Loucy (cell line): ENCODE measurements around the gene TMEM38B.

Source experiments
- H2AFZ ChIP-seq: fragments of 200-600 bp; sonication (generic); 2 replicates; pipeline ENCODE4 v1.6.0; 2016; ENCODE audit warnings: antibody characterized with exemption, mild to moderate bottlenecking, low read length, moderate library complexity
- H3F3A ChIP-seq: fragments of 200-600 bp; 2 replicates; pipeline ENCODE4 v1.6.0; 2016; ENCODE audit warnings: antibody characterized with exemption, low read depth, mild to moderate bottlenecking
- H3K27me3 ChIP-seq: fragments of 200-600 bp; sonication (generic); 2 replicates; pipeline ENCODE4 v1.6.1; 2014; ENCODE audit warnings: low read length, mild to moderate bottlenecking; ENCODE audit not compliant: insufficient read depth, poor library complexity, severe bottlenecking
- H3K36me3 ChIP-seq: fragments of 200-600 bp; sonication (generic); 2 replicates; pipeline ENCODE4 v1.6.1; 2016; ENCODE audit warnings: low read length; ENCODE audit not compliant: insufficient read depth
- H3K4me1 ChIP-seq: fragments of 200-600 bp; sonication (generic); 2 replicates; pipeline ENCODE4 v1.5.1; 2014; ENCODE audit warnings: low read length, mild to moderate bottlenecking; ENCODE audit not compliant: insufficient read depth, poor library complexity, severe bottlenecking
- H3K4me2 ChIP-seq: fragments of 200-600 bp; sonication (generic); 2 replicates; pipeline ENCODE4 v1.6.0; 2014; ENCODE audit warnings: antibody characterized with exemption, low read length, low read depth, mild to moderate bottlenecking; ENCODE audit not compliant: poor library complexity, severe bottlenecking
- H3K4me3 ChIP-seq: fragments of 200-600 bp; sonication (generic); 2 replicates; pipeline ENCODE4 v1.5.1; 2014; ENCODE audit warnings: low read length, mild to moderate bottlenecking, mixed read lengths; ENCODE audit not compliant: poor library complexity, severe bottlenecking
- H3K79me2 ChIP-seq: fragments of 200-600 bp; sonication (generic); 2 replicates; pipeline ENCODE4 v1.6.1; 2014; ENCODE audit warnings: low read length; ENCODE audit not compliant: insufficient read depth
- H3K9ac ChIP-seq: fragments of 200-600 bp; sonication (generic); 2 replicates; pipeline ENCODE4 v1.6.0; 2014; ENCODE audit warnings: mild to moderate bottlenecking, low read depth, low read length, moderate library complexity; ENCODE audit not compliant: poor library complexity, severe bottlenecking
- H3K9me2 ChIP-seq: fragments of 200-600 bp; sonication (generic); replicated peaks from 2 replicates; pipeline ENCODE4 v1.6.1; 2016; ENCODE audit warnings: low read depth, low read length, mixed read lengths
- H3K9me3 ChIP-seq: fragments of 200-600 bp; sonication (generic); 2 replicates; pipeline ENCODE4 v1.6.1; 2014; ENCODE audit warnings: mild to moderate bottlenecking, antibody characterized with exemption, low read length, low read depth; ENCODE audit not compliant: insufficient read depth
- H4K20me1 ChIP-seq: fragments of 200-600 bp; sonication (generic); 2 replicates; pipeline ENCODE4 v1.6.0; 2014; ENCODE audit warnings: antibody characterized with exemption, low read length, mild to moderate bottlenecking; ENCODE audit not compliant: insufficient read depth, poor library complexity, severe bottlenecking
- EZH2phosphoT487 ChIP-seq: fragments of 200-600 bp; IDR thresholded peaks from 2 replicates; pipeline ENCODE4 v1.6.1; 2018; ENCODE audit warnings: antibody characterized with exemption, mild to moderate bottlenecking, moderate library complexity, borderline replicate concordance
- TF ChIP-seq, protein P1 (sequence below): fragments of 200-600 bp; sonication (generic); conservative IDR thresholded peaks from 2 replicates; pipeline ENCODE4 v1.5.1; 2014; ENCODE audit warnings: mild to moderate bottlenecking, antibody characterized with exemption, low read length

The TMEM38B gene

DNA sequence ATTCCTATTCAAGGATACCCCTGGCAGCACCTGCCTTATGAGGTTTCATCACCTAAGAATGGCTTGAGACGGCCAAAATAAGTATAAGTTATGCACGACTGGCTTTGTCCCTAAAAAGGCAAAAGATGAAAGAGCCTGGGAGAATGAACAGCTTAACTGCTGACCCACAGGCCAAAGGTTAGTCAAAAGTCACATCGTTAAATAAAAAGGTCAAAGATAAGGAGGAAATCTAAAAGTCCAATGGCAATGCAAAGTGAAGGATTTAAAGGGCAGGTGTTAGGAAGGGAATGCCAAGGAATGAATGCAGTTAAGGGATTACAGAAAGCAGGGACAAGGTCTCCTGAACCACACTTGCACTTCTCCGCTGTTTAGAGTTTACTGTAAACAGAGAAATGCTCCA lies 26.5 kb upstream of the TMEM38B start:
- TF ChIP-seq EZH2phosphoT487, result no peak
- TF ChIP-seq, protein P1, sequence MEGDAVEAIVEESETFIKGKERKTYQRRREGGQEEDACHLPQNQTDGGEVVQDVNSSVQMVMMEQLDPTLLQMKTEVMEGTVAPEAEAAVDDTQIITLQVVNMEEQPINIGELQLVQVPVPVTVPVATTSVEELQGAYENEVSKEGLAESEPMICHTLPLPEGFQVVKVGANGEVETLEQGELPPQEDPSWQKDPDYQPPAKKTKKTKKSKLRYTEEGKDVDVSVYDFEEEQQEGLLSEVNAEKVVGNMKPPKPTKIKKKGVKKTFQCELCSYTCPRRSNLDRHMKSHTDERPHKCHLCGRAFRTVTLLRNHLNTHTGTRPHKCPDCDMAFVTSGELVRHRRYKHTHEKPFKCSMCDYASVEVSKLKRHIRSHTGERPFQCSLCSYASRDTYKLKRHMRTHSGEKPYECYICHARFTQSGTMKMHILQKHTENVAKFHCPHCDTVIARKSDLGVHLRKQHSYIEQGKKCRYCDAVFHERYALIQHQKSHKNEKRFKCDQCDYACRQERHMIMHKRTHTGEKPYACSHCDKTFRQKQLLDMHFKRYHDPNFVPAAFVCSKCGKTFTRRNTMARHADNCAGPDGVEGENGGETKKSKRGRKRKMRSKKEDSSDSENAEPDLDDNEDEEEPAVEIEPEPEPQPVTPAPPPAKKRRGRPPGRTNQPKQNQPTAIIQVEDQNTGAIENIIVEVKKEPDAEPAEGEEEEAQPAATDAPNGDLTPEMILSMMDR, result no peak
- H3K27me3 ChIP-seq, result no peaks in the 10 kb centered on the region
- H3K9me3 ChIP-seq, result no peaks in the 10 kb centered on the region
- H3K4me2 ChIP-seq, result no peak overlapping the region
- no peak overlapping the region for H3K4me3 ChIP-seq
- no peaks in the 10 kb centered on the region for H3K36me3 ChIP-seq
- no peak overlapping the region for H2AFZ ChIP-seq
- no peaks in the 10 kb centered on the region for H4K20me1 ChIP-seq
- no peaks in the 10 kb centered on the region for H3F3A ChIP-seq
- H3K4me1 ChIP-seq, result peaks cover 6% of the 10 kb centered on the region
- no peak overlapping the region for H3K9ac ChIP-seq
- H3K9me2 ChIP-seq, result no peaks in the 10 kb centered on the region
- H3K79me2 ChIP-seq, result no peaks in the 10 kb centered on the region

DNA sequence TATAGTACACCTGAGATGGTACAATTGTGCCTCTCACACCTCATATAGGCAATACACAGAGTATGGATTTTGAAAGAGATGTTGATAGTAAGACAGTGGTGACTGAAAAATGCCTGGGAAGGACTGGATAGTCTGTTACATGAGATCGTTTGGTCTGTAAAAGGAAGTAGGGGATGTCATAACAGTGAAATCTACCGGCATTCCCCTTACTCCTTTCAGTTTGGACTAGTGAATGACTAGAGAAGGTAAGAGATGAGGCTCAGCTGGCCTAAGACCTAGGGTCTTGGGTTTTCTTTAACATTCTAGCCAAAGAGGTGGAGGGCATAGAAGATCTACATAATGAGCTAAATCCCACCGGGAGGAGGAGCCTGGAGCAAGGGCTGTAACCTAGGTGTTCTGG lies 24.0 kb upstream of the TMEM38B start:
- H3K36me3 ChIP-seq, result no peaks in the 10 kb centered on the region
- H2AFZ ChIP-seq, result no peak overlapping the region; the same call in 1 of the 2 replicates
- no peaks in the 10 kb centered on the region for H3K79me2 ChIP-seq
- no peaks in the 10 kb centered on the region for H4K20me1 ChIP-seq
- peaks cover 22% of the 10 kb centered on the region for H3K4me1 ChIP-seq
- H3K9me2 ChIP-seq, result no peaks in the 10 kb centered on the region
- no peaks in the 10 kb centered on the region for H3F3A ChIP-seq
- H3K4me3 ChIP-seq, result no peak overlapping the region
- no peak overlapping the region for H3K9ac ChIP-seq
- H3K27me3 ChIP-seq, result no peaks in the 10 kb centered on the region
- no peak overlapping the region for H3K4me2 ChIP-seq
- H3K9me3 ChIP-seq, result no peaks in the 10 kb centered on the region
- TF ChIP-seq, protein P1, result no peak

DNA sequence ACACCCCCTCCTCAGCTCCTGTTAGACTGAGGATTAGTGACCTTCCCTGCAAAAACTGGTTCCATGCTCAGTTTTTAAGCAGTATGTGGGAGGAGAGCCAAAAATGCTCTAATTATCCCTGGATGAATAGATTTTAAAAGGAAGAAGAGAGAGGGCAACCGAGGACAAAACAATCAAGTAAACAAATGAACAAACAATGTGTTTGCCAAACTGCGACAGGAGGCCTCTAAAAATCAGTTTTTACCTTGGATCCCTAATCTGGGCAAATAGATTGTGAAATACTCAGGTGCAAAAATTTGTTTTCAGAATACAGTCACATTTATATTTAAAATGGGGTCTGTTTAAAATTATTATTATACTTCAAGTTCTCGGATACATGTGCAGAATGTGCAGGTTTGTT lies 23.6 kb upstream of the TMEM38B start:
- no peaks in the 10 kb centered on the region for H3K27me3 ChIP-seq
- H3K9me2 ChIP-seq, result no peaks in the 10 kb centered on the region
- no peaks in the 10 kb centered on the region for H3F3A ChIP-seq
- H3K9ac ChIP-seq, result no peak overlapping the region
- H4K20me1 ChIP-seq, result no peaks in the 10 kb centered on the region
- no peaks in the 10 kb centered on the region for H3K79me2 ChIP-seq
- H3K36me3 ChIP-seq, result no peaks in the 10 kb centered on the region
- no peak overlapping the region for H2AFZ ChIP-seq
- TF ChIP-seq, protein P1, result no peak
- TF ChIP-seq EZH2phosphoT487, result no peak
- H3K4me2 ChIP-seq, result no peak overlapping the region
- H3K4me3 ChIP-seq, result no peak overlapping the region
- no peaks in the 10 kb centered on the region for H3K9me3 ChIP-seq
- H3K4me1 ChIP-seq, result peaks cover 22% of the 10 kb centered on the region
